Caco-2 (cell line): ENCODE results near the gene SRSF7. TPM values are rescaled to one million over a fixed set of nuclear protein-coding genes. Genes with fewer than 3 reads are reported as not detected.

Experiments
- BruUV-seq: library from RNA; stranded (reverse); fragments of 400-500 nt; replicated peaks from 2 replicates; lab custom pipeline; 2021; lab: Mats Ljungman, UMichigan
- CTCF ChIA-PET: fragments of 300-600 bp; sonication (Branson Sonifier 250); formaldehyde crosslinking; loops from one replicate; lab custom pipeline; 2022; ENCODE audit warnings: antibody characterized with exemption; lab: Charles Lee
- POLR2A ChIA-PET: fragments of 300-600 bp; sonication (Branson Sonifier 250); formaldehyde crosslinking; loops from one replicate; lab custom pipeline; 2022; ENCODE audit warnings: antibody characterized with exemption; lab: Charles Lee
- DNase-seq, 2 experiments: peaks; one replicate each; pipeline versions ENCODE4 v3.0.0 to v3.0.0-alpha.2; 2020 to 2022
- H3K27me3 ChIP-seq: replicated peaks from 2 replicates; pipeline ENCODE4 v1.6.0; 2011; ENCODE audit warnings: low read length; ENCODE audit not compliant: control insufficient read depth, insufficient read depth
- H3K36me3 ChIP-seq: 2 replicates; pipeline ENCODE4 v1.5.1; 2011; ENCODE audit warnings: low read length; ENCODE audit not compliant: control insufficient read depth, insufficient read depth
- H3K4me1 ChIP-seq: fragments of 250-450 bp; sonication (Bioruptor Pico); 2 replicates; pipeline ENCODE4 v1.5.1; 2020; ENCODE audit warnings: mild to moderate bottlenecking
- H3K4me3 ChIP-seq: 2 replicates; pipeline ENCODE4 v1.5.1; 2011; ENCODE audit warnings: low read depth, mild to moderate bottlenecking, control low read depth, low read length
- H3K9me3 ChIP-seq: fragments of 250-450 bp; sonication (Bioruptor Pico); 2 replicates; pipeline ENCODE4 v1.5.1; 2020; ENCODE audit warnings: mild to moderate bottlenecking, moderate library complexity
- H3K27ac Mint-ChIP-seq: one replicate; pipeline ENCODE4 v1.8.0; 2022; ENCODE audit warnings: mixed read lengths; ENCODE audit not compliant: unreplicated experiment
- H3K27me3 Mint-ChIP-seq: one replicate; pipeline ENCODE4 v1.8.0; 2022; ENCODE audit warnings: mixed read lengths; ENCODE audit not compliant: insufficient read depth, unreplicated experiment
- H3K36me3 Mint-ChIP-seq: one replicate; pipeline ENCODE4 v1.8.0; 2022; ENCODE audit warnings: mild to moderate bottlenecking, mixed read lengths; ENCODE audit not compliant: insufficient read depth, unreplicated experiment
- H3K4me1 Mint-ChIP-seq: one replicate; pipeline ENCODE4 v1.8.0; 2022; ENCODE audit warnings: low read depth, mixed read lengths; ENCODE audit not compliant: unreplicated experiment
- H3K4me3 Mint-ChIP-seq: one replicate; pipeline ENCODE4 v1.8.0; 2022; ENCODE audit warnings: mild to moderate bottlenecking, moderate library complexity, mixed read lengths; ENCODE audit not compliant: unreplicated experiment
- H3K9me3 Mint-ChIP-seq: one replicate; pipeline ENCODE4 v1.8.0; 2022; ENCODE audit warnings: mixed read lengths; ENCODE audit not compliant: unreplicated experiment
- CTCF ChIP-seq, 2 experiments: fragments of 200-600 bp in 1 of 2; IDR thresholded peaks; 1 replicate in 1 of 2; 2 replicates in 1 of 2; pipeline versions ENCODE4 v1.5.1 to v1.8.0; 2011 to 2022; ENCODE audit warnings: antibody characterized with exemption in 1 of 2, control low read depth in 1 of 2, inconsistent platforms in 1 of 2, low read depth in 1 of 2, low read length in 1 of 2, mild to moderate bottlenecking in 1 of 2, moderate library complexity in 1 of 2; ENCODE audit not compliant: insufficient read depth in 1 of 2, severe bottlenecking in 1 of 2, unreplicated experiment in 1 of 2
- intact Hi-C: fragments of 100-400 bp; cut with micrococcal nuclease; formaldehyde crosslinking; loops from one replicate; pipeline ENCODE4 v1.10.0; 2022; ENCODE audit not compliant: unreplicated experiment
- total RNA-seq: library from RNA; stranded (reverse); gene quantifications from 2 replicates; pipeline ENCODE4 v1.2.3, GENCODE V29; 2022

The SRSF7 gene
- total RNA-seq, 1 experiment from 2014 or later = 233 TPM

DNA sequence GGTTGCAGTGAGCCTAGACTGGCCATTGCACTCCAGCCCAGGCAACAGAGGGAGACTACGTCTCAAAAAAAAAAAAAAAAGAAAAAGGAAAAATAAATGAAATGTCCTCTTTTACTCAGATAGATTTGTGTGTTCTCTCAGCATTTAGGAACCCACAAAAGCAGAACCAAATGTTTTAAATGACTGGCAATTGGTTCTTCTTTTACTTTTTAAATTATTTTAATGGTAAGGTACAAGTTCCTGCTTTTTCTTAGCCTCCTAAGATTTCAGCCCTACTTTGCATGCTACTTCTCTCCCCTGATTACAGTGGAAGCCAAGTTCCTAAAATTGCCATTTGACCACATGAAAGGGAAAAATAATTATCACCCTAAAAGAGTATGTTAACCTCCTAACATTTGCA is 23.5 kb downstream of the SRSF7 start:
- intact Hi-C loops = loop anchor here (2.0 kb wide), 1 partner anchor 191 kb away; no protein-coding TSS in a partner anchor

DNA sequence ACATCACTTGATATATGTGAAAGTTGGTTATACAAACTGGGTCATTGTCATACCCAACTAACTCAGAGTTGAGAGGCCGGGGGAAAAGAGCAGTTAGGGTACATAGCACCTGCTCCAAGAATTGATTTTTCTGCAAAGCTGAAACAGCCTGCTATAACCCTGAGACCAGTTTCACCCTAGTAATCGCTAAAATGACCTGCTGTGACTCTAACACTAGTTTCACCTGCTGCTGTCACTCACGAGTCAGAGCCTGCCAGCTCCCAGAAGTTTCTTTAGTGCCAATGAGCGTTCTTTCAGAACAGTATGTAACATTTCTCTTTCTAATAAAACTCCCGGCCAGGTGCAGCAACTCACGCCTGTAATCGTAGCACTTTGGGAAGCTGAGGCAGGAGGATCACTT is 28.0 kb downstream of the SRSF7 start:
- no peak overlapping the region for H3K4me3 Mint-ChIP-seq
- no TSS peak for BruUV-seq
- no peak for DNase-seq
- ChIA-PET CTCF (interaction anchor here (0.9 kb wide), 1 partner anchor 142 kb away, joined by 3 read pairs; no protein-coding TSS in a partner anchor), POLR2A (no interaction called here)
- no peaks in the 10 kb centered on the region; the same call in 1 of the 2 replicates for H3K36me3 ChIP-seq
- H3K9me3 Mint-ChIP-seq = no peaks in the 10 kb centered on the region
- peaks cover 11% of the 10 kb centered on the region for H3K36me3 Mint-ChIP-seq
- no peaks in the 10 kb centered on the region for H3K9me3 ChIP-seq
- no peak overlapping the region for H3K4me3 ChIP-seq
- no peak overlapping the region for H3K27ac Mint-ChIP-seq
- no peaks in the 10 kb centered on the region for H3K27me3 Mint-ChIP-seq
- H3K4me1 Mint-ChIP-seq = peaks cover 13% of the 10 kb centered on the region
- H3K27me3 ChIP-seq = no peaks in the 10 kb centered on the region
- intact Hi-C loops = no loop called here
- H3K4me1 ChIP-seq = peaks cover 4% of the 10 kb centered on the region; the same call in 1 of the 2 replicates
- no peak for TF ChIP-seq CTCF (IDR thresholded peaks at IDR 0.05; ENCODE audit: insufficient read depth in 1 of 2, low read depth in 1 of 2, low read length in 1 of 2, severe bottlenecking in 1 of 2, unreplicated experiment in 1 of 2)

More for the DNA sequence above, 23.5 kb downstream of the SRSF7 start:
- H3K36me3 ChIP-seq = peaks cover 2% of the 10 kb centered on the region; the same call in 1 of the 2 replicates
- ChIA-PET CTCF (no interaction called here), POLR2A (no interaction called here)
- H3K27me3 ChIP-seq = no peaks in the 10 kb centered on the region
- no TSS peak for BruUV-seq
- H3K4me1 ChIP-seq = no peaks in the 10 kb centered on the region
- peaks cover 7% of the 10 kb centered on the region for H3K36me3 Mint-ChIP-seq
- H3K4me1 Mint-ChIP-seq = no peaks in the 10 kb centered on the region
- H3K27ac Mint-ChIP-seq = no peak overlapping the region
- no peaks in the 10 kb centered on the region for H3K9me3 ChIP-seq
- no peak for TF ChIP-seq CTCF (IDR thresholded peaks at IDR 0.05; ENCODE audit: insufficient read depth in 1 of 2, low read depth in 1 of 2, low read length in 1 of 2, severe bottlenecking in 1 of 2, unreplicated experiment in 1 of 2)
- DNase-seq = no peak
- no peak overlapping the region for H3K4me3 Mint-ChIP-seq
- H3K4me3 ChIP-seq = no peak overlapping the region
- no peaks in the 10 kb centered on the region for H3K27me3 Mint-ChIP-seq
- H3K9me3 Mint-ChIP-seq = no peaks in the 10 kb centered on the region

DNA sequence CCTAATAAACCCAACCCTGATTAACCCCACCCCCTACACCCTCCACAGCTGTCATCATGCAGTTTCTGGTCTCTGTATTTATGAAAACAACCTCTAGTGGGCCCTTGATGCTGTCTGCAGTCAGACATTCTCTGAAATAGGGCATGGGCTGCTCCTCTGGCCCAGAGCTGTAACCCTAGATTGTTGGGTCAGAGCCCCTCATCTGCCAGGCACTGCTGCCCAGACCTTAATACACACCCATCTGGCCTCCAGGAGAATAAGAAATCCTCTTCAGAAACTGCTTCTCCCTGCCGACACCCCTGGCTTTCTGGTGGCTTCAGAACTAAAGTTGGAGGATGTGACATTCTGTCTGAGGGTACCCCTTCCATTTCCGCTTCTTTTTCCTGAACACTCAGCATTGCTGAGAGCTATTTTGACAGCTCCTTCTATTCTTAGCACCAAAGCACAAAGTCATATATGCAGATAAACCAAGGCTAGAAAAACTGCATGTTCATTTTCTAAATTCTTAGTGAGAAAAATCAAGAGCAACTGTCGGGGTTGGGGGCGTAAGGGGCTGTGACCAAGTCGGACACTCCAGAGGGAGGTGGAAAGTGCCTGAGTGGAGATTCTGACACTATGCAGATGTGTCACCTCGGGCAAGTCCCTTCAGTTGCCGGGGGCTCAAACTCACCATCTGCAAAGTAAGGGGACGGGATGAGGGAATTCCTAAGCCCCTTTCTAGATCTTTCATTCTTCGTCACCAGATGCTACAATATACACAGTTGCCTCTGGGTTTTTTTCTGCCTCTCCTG is 28.7 kb downstream of the SRSF7 start:
- TF ChIP-seq CTCF (IDR thresholded peaks at IDR 0.05; ENCODE audit: insufficient read depth in 1 of 2, low read depth in 1 of 2, low read length in 1 of 2, severe bottlenecking in 1 of 2, unreplicated experiment in 1 of 2) = no peak
- H3K27ac Mint-ChIP-seq = no peak overlapping the region
- H3K4me1 Mint-ChIP-seq = peaks cover 13% of the 10 kb centered on the region
- no peaks in the 10 kb centered on the region for H3K27me3 Mint-ChIP-seq
- ChIA-PET CTCF (interaction anchor here (0.6 kb wide), 1 partner anchor 170 kb away, joined by 4 read pairs; no protein-coding TSS in a partner anchor), POLR2A (no interaction called here)
- H3K27me3 ChIP-seq = no peaks in the 10 kb centered on the region
- H3K9me3 ChIP-seq = no peaks in the 10 kb centered on the region
- DNase-seq = no peak
- no peak overlapping the region for H3K4me3 ChIP-seq
- H3K36me3 ChIP-seq = no peaks in the 10 kb centered on the region; the same call in 1 of the 2 replicates
- H3K9me3 Mint-ChIP-seq = no peaks in the 10 kb centered on the region
- peaks cover 4% of the 10 kb centered on the region; the same call in 1 of the 2 replicates for H3K4me1 ChIP-seq
- no TSS peak for BruUV-seq
- peaks cover 15% of the 10 kb centered on the region for H3K36me3 Mint-ChIP-seq
- intact Hi-C loops = no loop called here
- H3K4me3 Mint-ChIP-seq = no peak overlapping the region
